ENCODE results near the gene C19orf12. TPM values are rescaled to one million over a fixed set of nuclear protein-coding genes. Genes with fewer than 3 reads are reported as not detected.

C19orf12 gene
- total RNA-seq, 1 donor = 48.5 TPM

GRCh38 chr19:29731331-29731850, 16.3 kb upstream of the C19orf12 start:
- Histone ChIP-seq H3K4me3 (ENCODE audit: insufficient read depth, low read length) (no peak overlapping the region), H3K4me1 (ENCODE audit: insufficient read depth, low read length) (no peaks in the 10 kb centered on the region), H3K9me3 (ENCODE audit: low read depth, low read length) (no peaks in the 10 kb centered on the region), H3K27me3 (ENCODE audit: insufficient read depth, low read length) (peaks cover 21% of the 10 kb centered on the region), H4K20me1 (ENCODE audit: insufficient read depth, low read length) (no peaks in the 10 kb centered on the region), H3K79me2 (ENCODE audit: insufficient read depth, low read length) (no peaks in the 10 kb centered on the region), H3K4me2 (ENCODE audit: insufficient read depth, low read length) (no peak overlapping the region), H3K27ac (ENCODE audit: low read depth, low read length) (no peak overlapping the region), H3K36me3 (ENCODE audit: insufficient read depth, low read length) (no peaks in the 10 kb centered on the region), H2AFZ (ENCODE audit: low read length) (no peak overlapping the region)
- no peak for TF ChIP-seq CTCF (IDR thresholded peaks at IDR 0.05; ENCODE audit: extremely low read depth, low read depth, low read length)
- no peak for DNase-seq (ENCODE audit: insufficient read length, low spot score, missing footprints)

GRCh38 chr19:29727906-29728305, 12.8 kb upstream of the C19orf12 start:
- no peaks in the 10 kb centered on the region for H3K36me3 ChIP-seq (ENCODE audit: insufficient read depth, low read length)
- H3K27ac ChIP-seq (ENCODE audit: low read depth, low read length) = no peak overlapping the region
- no peak overlapping the region for H3K4me2 ChIP-seq (ENCODE audit: insufficient read depth, low read length)
- H3K4me3 ChIP-seq (ENCODE audit: insufficient read depth, low read length) = no peak overlapping the region
- H2AFZ ChIP-seq (ENCODE audit: low read length) = no peak overlapping the region
- no peak for DNase-seq (ENCODE audit: insufficient read length, low spot score, missing footprints)
- H3K79me2 ChIP-seq (ENCODE audit: insufficient read depth, low read length) = no peaks in the 10 kb centered on the region
- H3K9me3 ChIP-seq (ENCODE audit: low read depth, low read length) = no peaks in the 10 kb centered on the region
- no peaks in the 10 kb centered on the region for H3K4me1 ChIP-seq (ENCODE audit: insufficient read depth, low read length)
- H4K20me1 ChIP-seq (ENCODE audit: insufficient read depth, low read length) = no peaks in the 10 kb centered on the region
- TF ChIP-seq CTCF (IDR thresholded peaks at IDR 0.05; ENCODE audit: extremely low read depth, low read depth, low read length) = no peak
- peaks cover 37% of the 10 kb centered on the region for H3K27me3 ChIP-seq (ENCODE audit: insufficient read depth, low read length)

- H3K79me2 ChIP-seq (ENCODE audit: insufficient read depth, low read length) = no peaks in the 10 kb centered on the region
- peaks cover 38% of the 10 kb centered on the region for H3K27me3 ChIP-seq (ENCODE audit: insufficient read depth, low read length)
- no peak for DNase-seq (ENCODE audit: insufficient read length, low spot score, missing footprints)
- peak overlapping the region; percentile 55 for H3K4me2 ChIP-seq (ENCODE audit: insufficient read depth, low read length)
- no peak overlapping the region for H3K27ac ChIP-seq (ENCODE audit: low read depth, low read length)
- H3K36me3 ChIP-seq (ENCODE audit: insufficient read depth, low read length) = no peaks in the 10 kb centered on the region
- no peak overlapping the region for H2AFZ ChIP-seq (ENCODE audit: low read length)
- no peaks in the 10 kb centered on the region for H4K20me1 ChIP-seq (ENCODE audit: insufficient read depth, low read length)
- no peak overlapping the region for H3K4me3 ChIP-seq (ENCODE audit: insufficient read depth, low read length)
- H3K9me3 ChIP-seq (ENCODE audit: low read depth, low read length) = no peaks in the 10 kb centered on the region
- H3K4me1 ChIP-seq (ENCODE audit: insufficient read depth, low read length) = no peaks in the 10 kb centered on the region
- no peak for TF ChIP-seq CTCF (IDR thresholded peaks at IDR 0.05; ENCODE audit: extremely low read depth, low read depth, low read length)
Observed at GRCh38 chr19:29724746-29725145, 9.7 kb upstream of the C19orf12 start.

- H3K36me3 ChIP-seq (ENCODE audit: insufficient read depth, low read length) = no peaks in the 10 kb centered on the region
Observed at GRCh38 chr19:29724102-29724641, 9.1 kb upstream of the C19orf12 start.

More at GRCh38 chr19:29724102-29724641, 9.1 kb upstream of the C19orf12 start:
- no peaks in the 10 kb centered on the region for H3K79me2 ChIP-seq (ENCODE audit: insufficient read depth, low read length)
- peak; percentile 74 for DNase-seq (ENCODE audit: insufficient read length, low spot score, missing footprints)
- no peaks in the 10 kb centered on the region for H3K9me3 ChIP-seq (ENCODE audit: low read depth, low read length)
- peak overlapping the region; percentile 41 for H2AFZ ChIP-seq (ENCODE audit: low read length)
- no peak for TF ChIP-seq CTCF (IDR thresholded peaks at IDR 0.05; ENCODE audit: extremely low read depth, low read depth, low read length)
- peaks cover 38% of the 10 kb centered on the region for H3K27me3 ChIP-seq (ENCODE audit: insufficient read depth, low read length)
- H3K4me2 ChIP-seq (ENCODE audit: insufficient read depth, low read length) = peak overlapping the region; percentile 55
- peak overlapping the region; percentile 54 for H3K4me3 ChIP-seq (ENCODE audit: insufficient read depth, low read length)
- no peaks in the 10 kb centered on the region for H4K20me1 ChIP-seq (ENCODE audit: insufficient read depth, low read length)
- no peak overlapping the region for H3K27ac ChIP-seq (ENCODE audit: low read depth, low read length)
- no peaks in the 10 kb centered on the region for H3K4me1 ChIP-seq (ENCODE audit: insufficient read depth, low read length)
